ENCODE measurements around the gene NAP1L5. TPM values are rescaled to one million over a fixed set of nuclear protein-coding genes. Genes with fewer than 3 reads are reported as not detected.

Gene NAP1L5
- total RNA-seq, 2 experiments from 2014 or later, result 0.29 to 0.57 TPM

DNA sequence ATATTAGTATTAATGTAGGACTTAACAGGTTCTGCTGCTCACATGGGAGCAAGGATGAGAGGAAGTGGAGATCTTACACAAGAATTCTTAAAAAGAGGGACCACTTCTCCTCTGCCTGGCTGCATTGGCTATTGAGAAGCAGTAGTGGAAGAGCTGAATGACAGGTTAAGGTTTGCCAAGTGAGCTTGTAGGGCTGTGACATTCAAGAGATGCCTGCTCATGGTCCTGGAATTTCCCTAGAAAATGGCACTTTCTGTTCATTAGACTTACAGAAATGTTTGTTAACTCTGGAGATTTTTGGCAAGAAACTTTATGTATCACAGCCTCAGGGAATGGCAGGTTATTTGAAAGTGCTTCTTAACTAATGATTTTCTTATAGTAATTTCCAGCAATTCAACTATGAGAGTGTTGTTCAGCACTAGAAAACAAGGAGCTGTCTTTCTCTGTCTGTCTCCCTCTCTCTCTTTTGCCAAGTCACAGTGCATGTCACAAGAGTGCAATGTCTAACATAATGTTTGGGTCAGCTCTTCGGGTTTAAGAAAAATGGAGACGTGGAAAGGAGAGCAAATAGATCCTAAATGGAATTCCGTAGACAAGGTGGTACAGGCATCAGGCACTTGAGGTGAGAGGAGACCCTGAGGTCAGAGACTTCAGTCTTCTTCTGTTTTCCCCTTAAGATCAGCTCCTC, 8.3 kb upstream of the NAP1L5 start:
- H3K4me3 ChIP-seq (ENCODE audit: low read depth, low read length, poor library complexity, severe bottlenecking), result no peak overlapping the region
- no peak overlapping the region for H3K4me2 ChIP-seq (ENCODE audit: low read length)
- ChIA-PET CTCF (ENCODE audit: unreplicated experiment) (no interaction called here), POLR2A (interaction anchor here (0.6 to 0.8 kb wide), 3 partner anchors 11 to 713 kb away, joined by 3 to 4 read pairs (median 4); no protein-coding TSS in a partner anchor)
- no peaks in the 10 kb centered on the region for H3K4me1 ChIP-seq (ENCODE audit: insufficient read depth, low read length, poor library complexity, severe bottlenecking)
- no peak for DNase-seq (ENCODE audit: low spot score)
- no peak overlapping the region for H3K27ac ChIP-seq (ENCODE audit: low read depth, low read length, poor library complexity, severe bottlenecking)
- no peaks in the 10 kb centered on the region for H3K36me3 ChIP-seq (ENCODE audit: insufficient read depth, low read length)
- no peak overlapping the region for H2AFZ ChIP-seq (ENCODE audit: low read length)
- no TSS peak for BruUV-seq (replicated peaks)
- H3K79me2 ChIP-seq (ENCODE audit: insufficient read depth, low read depth, low read length), result no peaks in the 10 kb centered on the region
- H3K9me2 ChIP-seq (ENCODE audit: insufficient read depth, low read length), result no peaks in the 10 kb centered on the region
- H4K20me1 ChIP-seq (ENCODE audit: insufficient read depth, low read length), result no peaks in the 10 kb centered on the region
- intact Hi-C loops (cut with micrococcal nuclease; ENCODE audit: unreplicated experiment), result no loop called here
- no peaks in the 10 kb centered on the region for H3K9me3 ChIP-seq (ENCODE audit: low read length)
- TF ChIP-seq, protein P1, sequence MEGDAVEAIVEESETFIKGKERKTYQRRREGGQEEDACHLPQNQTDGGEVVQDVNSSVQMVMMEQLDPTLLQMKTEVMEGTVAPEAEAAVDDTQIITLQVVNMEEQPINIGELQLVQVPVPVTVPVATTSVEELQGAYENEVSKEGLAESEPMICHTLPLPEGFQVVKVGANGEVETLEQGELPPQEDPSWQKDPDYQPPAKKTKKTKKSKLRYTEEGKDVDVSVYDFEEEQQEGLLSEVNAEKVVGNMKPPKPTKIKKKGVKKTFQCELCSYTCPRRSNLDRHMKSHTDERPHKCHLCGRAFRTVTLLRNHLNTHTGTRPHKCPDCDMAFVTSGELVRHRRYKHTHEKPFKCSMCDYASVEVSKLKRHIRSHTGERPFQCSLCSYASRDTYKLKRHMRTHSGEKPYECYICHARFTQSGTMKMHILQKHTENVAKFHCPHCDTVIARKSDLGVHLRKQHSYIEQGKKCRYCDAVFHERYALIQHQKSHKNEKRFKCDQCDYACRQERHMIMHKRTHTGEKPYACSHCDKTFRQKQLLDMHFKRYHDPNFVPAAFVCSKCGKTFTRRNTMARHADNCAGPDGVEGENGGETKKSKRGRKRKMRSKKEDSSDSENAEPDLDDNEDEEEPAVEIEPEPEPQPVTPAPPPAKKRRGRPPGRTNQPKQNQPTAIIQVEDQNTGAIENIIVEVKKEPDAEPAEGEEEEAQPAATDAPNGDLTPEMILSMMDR (conservative IDR thresholded peaks at IDR 0.05; ENCODE audit: low read length), result no peak
- TF ChIP-seq EZH2phosphoT487 (IDR thresholded peaks at IDR 0.05; ENCODE audit: borderline replicate concordance, low read depth, low read length), result no peak

DNA sequence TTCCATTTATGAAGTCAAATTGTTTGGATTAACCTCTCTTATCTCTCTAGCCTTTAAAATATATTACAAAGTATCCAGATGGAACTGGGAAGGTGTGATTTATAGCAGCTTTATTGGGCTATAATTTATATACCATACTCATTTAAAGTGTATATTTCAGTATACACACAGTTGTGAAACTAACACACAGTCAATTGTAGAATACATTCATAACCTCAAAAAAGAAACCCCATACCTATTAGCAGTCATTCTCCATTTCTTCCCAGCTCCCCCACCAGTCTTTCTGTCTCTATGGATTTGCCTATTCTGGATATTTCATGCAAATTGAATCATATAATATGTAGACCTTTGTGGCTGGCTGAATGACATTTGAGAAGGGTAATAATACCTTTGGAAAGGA, 7.6 kb upstream of the NAP1L5 start:
- no peak overlapping the region for H3K27ac ChIP-seq (ENCODE audit: low read depth, low read length, poor library complexity, severe bottlenecking)
- H3K4me1 ChIP-seq (ENCODE audit: insufficient read depth, low read length, poor library complexity, severe bottlenecking), result no peaks in the 10 kb centered on the region
- no peak overlapping the region for H3K4me2 ChIP-seq (ENCODE audit: low read length)
- no peaks in the 10 kb centered on the region for H4K20me1 ChIP-seq (ENCODE audit: insufficient read depth, low read length)
- no peak for DNase-seq (ENCODE audit: low spot score)
- intact Hi-C loops (cut with micrococcal nuclease; ENCODE audit: unreplicated experiment), result no loop called here
- no peak overlapping the region for H3K4me3 ChIP-seq (ENCODE audit: low read depth, low read length, poor library complexity, severe bottlenecking)
- H3K9me2 ChIP-seq (ENCODE audit: insufficient read depth, low read length), result no peaks in the 10 kb centered on the region
- no peaks in the 10 kb centered on the region for H3K9me3 ChIP-seq (ENCODE audit: low read length)
- H3K79me2 ChIP-seq (ENCODE audit: insufficient read depth, low read depth, low read length), result no peaks in the 10 kb centered on the region
- H2AFZ ChIP-seq (ENCODE audit: low read length), result no peak overlapping the region
- ChIA-PET POLR2A (interaction anchor here (0.7 kb wide), 1 partner anchor 9 kb away, joined by 3 read pairs; no protein-coding TSS in a partner anchor), CTCF (ENCODE audit: unreplicated experiment) (no interaction called here)
- TF ChIP-seq EZH2phosphoT487 (IDR thresholded peaks at IDR 0.05; ENCODE audit: borderline replicate concordance, low read depth, low read length), result no peak
- TF ChIP-seq, protein P1 (conservative IDR thresholded peaks at IDR 0.05; ENCODE audit: low read length), result no peak
- no peaks in the 10 kb centered on the region for H3K36me3 ChIP-seq (ENCODE audit: insufficient read depth, low read length)
- no TSS peak for BruUV-seq (replicated peaks)

DNA sequence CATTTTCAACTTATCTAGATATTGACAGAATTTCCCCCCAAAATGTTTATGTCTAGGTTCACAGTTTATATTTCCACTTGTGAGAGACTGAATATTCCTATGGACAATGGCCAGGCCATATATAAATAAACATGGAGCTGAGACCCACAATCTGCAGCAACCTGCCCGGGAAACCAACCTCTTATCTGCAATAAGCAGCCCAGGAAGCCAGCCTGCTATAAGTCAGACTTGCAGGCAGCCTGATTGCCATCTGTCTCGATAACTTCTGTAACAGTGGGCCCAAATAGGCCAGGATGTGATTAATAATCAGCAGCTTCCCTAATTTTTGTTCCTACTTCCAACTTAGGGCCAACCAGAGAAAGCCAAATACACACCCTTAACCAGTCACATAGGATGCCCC, 5.2 kb upstream of the NAP1L5 start:
- Histone ChIP-seq H4K20me1 (ENCODE audit: insufficient read depth, low read length) (no peaks in the 10 kb centered on the region), H3K9me2 (ENCODE audit: insufficient read depth, low read length) (no peaks in the 10 kb centered on the region), H3K79me2 (ENCODE audit: insufficient read depth, low read depth, low read length) (no peaks in the 10 kb centered on the region), H3K27ac (ENCODE audit: low read depth, low read length, poor library complexity, severe bottlenecking) (no peak overlapping the region), H3K36me3 (ENCODE audit: insufficient read depth, low read length) (no peaks in the 10 kb centered on the region), H2AFZ (ENCODE audit: low read length) (no peak overlapping the region), H3K4me2 (ENCODE audit: low read length) (no peak overlapping the region), H3K4me3 (ENCODE audit: low read depth, low read length, poor library complexity, severe bottlenecking) (no peak overlapping the region), H3K9me3 (ENCODE audit: low read length) (no peaks in the 10 kb centered on the region), H3K4me1 (ENCODE audit: insufficient read depth, low read length, poor library complexity, severe bottlenecking) (no peaks in the 10 kb centered on the region)
- no peak for TF ChIP-seq EZH2phosphoT487 (IDR thresholded peaks at IDR 0.05; ENCODE audit: borderline replicate concordance, low read depth, low read length)
- TF ChIP-seq, protein P1 (conservative IDR thresholded peaks at IDR 0.05; ENCODE audit: low read length), result no peak
- BruUV-seq (replicated peaks), result no TSS peak
- ChIA-PET CTCF (ENCODE audit: unreplicated experiment) (no interaction called here), POLR2A (interaction anchor here (0.5 to 0.6 kb wide), 2 partner anchors 110 to 238 kb away, joined by 3 read pairs; no protein-coding TSS in a partner anchor)
- no peak for DNase-seq (ENCODE audit: low spot score)
- intact Hi-C loops (cut with micrococcal nuclease; ENCODE audit: unreplicated experiment), result no loop called here
